Panc1 (cell line): ENCODE measurements around the gene ZNF157. TPM values are rescaled to one million over a fixed set of nuclear protein-coding genes. Genes with fewer than 3 reads are reported as not detected.

Experiments
- ATAC-seq: fragments of 200-7000 bp; cut with Tn5 transposase; 2 replicates; pipeline ENCODE4 v1.9.1; 2020; ENCODE audit warnings: mild to moderate bottlenecking, moderate library complexity
- BruUV-seq: library from RNA; stranded (reverse); fragments of 400-500 nt; replicated peaks from 2 replicates; lab custom pipeline; 2021; lab: Mats Ljungman, UMichigan
- CTCF ChIA-PET: fragments of 300-600 bp; sonication (Branson Sonifier 250); formaldehyde crosslinking; loops from one replicate; lab custom pipeline; 2022; ENCODE audit warnings: antibody characterized with exemption; lab: Charles Lee
- POLR2A ChIA-PET: fragments of 300-600 bp; sonication (Branson Sonifier 250); formaldehyde crosslinking; loops from one replicate; lab custom pipeline; 2022; ENCODE audit warnings: antibody characterized with exemption; lab: Charles Lee
- DNase-seq: peaks from one replicate; pipeline ENCODE4 v3.0.0-alpha.2; 2010; ENCODE audit warnings: low read depth, low spot score
- H3K27ac ChIP-seq: 2 replicates; pipeline ENCODE4 v1.5.1; 2011; ENCODE audit warnings: mild to moderate bottlenecking, low read length, inconsistent platforms
- H3K27me3 ChIP-seq: fragments of 200-500 bp; sonication (Bioruptor generic); 2 replicates; pipeline ENCODE4 v1.6.0; 2014; ENCODE audit warnings: low read length, inconsistent platforms; ENCODE audit not compliant: control insufficient read depth, insufficient read depth
- H3K36me3 ChIP-seq: fragments of 200-500 bp; sonication (Bioruptor generic); 2 replicates; pipeline ENCODE4 v1.5.1; 2014; ENCODE audit warnings: inconsistent platforms, mild to moderate bottlenecking, low read length, moderate library complexity; ENCODE audit not compliant: control insufficient read depth, insufficient read depth
- H3K4me1 ChIP-seq: 2 replicates; pipeline ENCODE4 v1.5.1; 2011; ENCODE audit warnings: inconsistent platforms, mild to moderate bottlenecking, low read length, moderate library complexity; ENCODE audit not compliant: control insufficient read depth, insufficient read depth
- H3K4me3 ChIP-seq, 2 experiments: 2 replicates each; pipeline ENCODE4 v1.5.1; 2011 to 2012; ENCODE audit warnings: low read depth in 2 of 2, low read length in 2 of 2, mild to moderate bottlenecking in 2 of 2, inconsistent platforms in 1 of 2, moderate library complexity in 1 of 2
- H3K9me3 ChIP-seq: fragments of 200-500 bp; sonication (Bioruptor generic); 2 replicates; pipeline ENCODE4 v1.5.1; 2014; ENCODE audit warnings: low read depth, mild to moderate bottlenecking, inconsistent platforms, low read length, moderate library complexity; ENCODE audit not compliant: control insufficient read depth, insufficient read depth
- POLR2AphosphoS5 ChIP-seq: IDR thresholded peaks from 2 replicates; pipeline ENCODE4 v1.6.1; 2012; ENCODE audit warnings: mild to moderate bottlenecking, low read depth, low read length, moderate library complexity
- SIN3A ChIP-seq: IDR thresholded peaks from 2 replicates; pipeline ENCODE4 v1.6.1; 2012; ENCODE audit warnings: low read depth, mild to moderate bottlenecking, low read length, moderate library complexity, borderline replicate concordance; ENCODE audit not compliant: insufficient read depth
- TCF7L2 ChIP-seq: IDR thresholded peaks from 2 replicates; pipeline ENCODE4 v1.6.1; 2011; ENCODE audit warnings: mild to moderate bottlenecking, low read depth, low read length, inconsistent platforms
- in situ Hi-C: cut with HindIII; loops from 2 replicates; pipeline ENCODE4 v1.10.0; 2016; ENCODE audit warnings: low sequenced_read_pairs, low pct_unique_long_range_greater_than_20kb
- intact Hi-C: fragments of 100-400 bp; cut with micrococcal nuclease; formaldehyde crosslinking; loops from one replicate; pipeline ENCODE4 v1.10.0; 2022; ENCODE audit not compliant: unreplicated experiment
- total RNA-seq: library from RNA; stranded (reverse); gene quantifications from one replicate; pipeline ENCODE4 v1.2.1, GENCODE V29; 2021; ENCODE audit not compliant: unreplicated experiment
- TF ChIP-seq, protein P1 (sequence below), 2 experiments: IDR thresholded peaks; 2 replicates each; pipeline ENCODE4 v1.6.1; 2011 to 2012; ENCODE audit warnings: low read depth in 2 of 2, control low read depth in 1 of 2, low read length in 1 of 2, mild to moderate bottlenecking in 1 of 2, moderate library complexity in 1 of 2; ENCODE audit not compliant: insufficient read depth in 1 of 2
- TF ChIP-seq, protein P2 (sequence below): fragments of 450-650 bp; IDR thresholded peaks from 2 replicates; pipeline ENCODE4 v1.5.1; 2017; ENCODE audit warnings: mild to moderate bottlenecking

The ZNF157 gene
- total RNA-seq, 1 experiment from 2014 or later: not detected

DNA sequence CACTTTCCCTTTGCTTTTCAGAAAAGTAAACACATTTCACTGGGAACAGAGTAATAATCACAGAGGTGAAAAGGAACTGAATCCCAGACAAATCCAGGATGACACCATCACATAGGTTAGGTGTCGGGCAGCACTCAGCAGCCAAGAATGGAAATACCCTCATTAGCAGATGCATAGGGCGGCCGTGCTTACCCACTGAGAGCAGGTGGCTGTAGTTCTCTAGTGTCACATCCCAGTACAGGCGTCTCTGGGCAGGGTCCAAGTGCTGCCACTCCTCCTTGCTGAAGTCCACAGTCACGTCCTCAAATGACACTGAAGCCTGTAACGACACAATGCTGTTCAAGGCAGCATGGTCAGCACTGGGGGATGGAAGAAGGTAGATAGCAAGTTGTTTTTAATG lies 85.7 kb downstream of the ZNF157 start:
- no peak overlapping the region for H3K27ac ChIP-seq
- DNase-seq (no peak), ATAC-seq (no peak)
- no peaks in the 10 kb centered on the region for H3K27me3 ChIP-seq
- H3K36me3 ChIP-seq: no peaks in the 10 kb centered on the region
- H3K4me3 ChIP-seq: no peak overlapping the region
- no peaks in the 10 kb centered on the region for H3K4me1 ChIP-seq
- in situ Hi-C loops (no loop called here), intact Hi-C loops (no loop called here)
- TF ChIP-seq, protein P1, sequence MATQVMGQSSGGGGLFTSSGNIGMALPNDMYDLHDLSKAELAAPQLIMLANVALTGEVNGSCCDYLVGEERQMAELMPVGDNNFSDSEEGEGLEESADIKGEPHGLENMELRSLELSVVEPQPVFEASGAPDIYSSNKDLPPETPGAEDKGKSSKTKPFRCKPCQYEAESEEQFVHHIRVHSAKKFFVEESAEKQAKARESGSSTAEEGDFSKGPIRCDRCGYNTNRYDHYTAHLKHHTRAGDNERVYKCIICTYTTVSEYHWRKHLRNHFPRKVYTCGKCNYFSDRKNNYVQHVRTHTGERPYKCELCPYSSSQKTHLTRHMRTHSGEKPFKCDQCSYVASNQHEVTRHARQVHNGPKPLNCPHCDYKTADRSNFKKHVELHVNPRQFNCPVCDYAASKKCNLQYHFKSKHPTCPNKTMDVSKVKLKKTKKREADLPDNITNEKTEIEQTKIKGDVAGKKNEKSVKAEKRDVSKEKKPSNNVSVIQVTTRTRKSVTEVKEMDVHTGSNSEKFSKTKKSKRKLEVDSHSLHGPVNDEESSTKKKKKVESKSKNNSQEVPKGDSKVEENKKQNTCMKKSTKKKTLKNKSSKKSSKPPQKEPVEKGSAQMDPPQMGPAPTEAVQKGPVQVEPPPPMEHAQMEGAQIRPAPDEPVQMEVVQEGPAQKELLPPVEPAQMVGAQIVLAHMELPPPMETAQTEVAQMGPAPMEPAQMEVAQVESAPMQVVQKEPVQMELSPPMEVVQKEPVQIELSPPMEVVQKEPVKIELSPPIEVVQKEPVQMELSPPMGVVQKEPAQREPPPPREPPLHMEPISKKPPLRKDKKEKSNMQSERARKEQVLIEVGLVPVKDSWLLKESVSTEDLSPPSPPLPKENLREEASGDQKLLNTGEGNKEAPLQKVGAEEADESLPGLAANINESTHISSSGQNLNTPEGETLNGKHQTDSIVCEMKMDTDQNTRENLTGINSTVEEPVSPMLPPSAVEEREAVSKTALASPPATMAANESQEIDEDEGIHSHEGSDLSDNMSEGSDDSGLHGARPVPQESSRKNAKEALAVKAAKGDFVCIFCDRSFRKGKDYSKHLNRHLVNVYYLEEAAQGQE (IDR thresholded peaks at IDR 0.05; ENCODE audit: insufficient read depth in 1 of 2, low read depth in 2 of 2, low read length in 1 of 2): no peak
- no peak for TF ChIP-seq POLR2AphosphoS5
- TF ChIP-seq, protein P2, sequence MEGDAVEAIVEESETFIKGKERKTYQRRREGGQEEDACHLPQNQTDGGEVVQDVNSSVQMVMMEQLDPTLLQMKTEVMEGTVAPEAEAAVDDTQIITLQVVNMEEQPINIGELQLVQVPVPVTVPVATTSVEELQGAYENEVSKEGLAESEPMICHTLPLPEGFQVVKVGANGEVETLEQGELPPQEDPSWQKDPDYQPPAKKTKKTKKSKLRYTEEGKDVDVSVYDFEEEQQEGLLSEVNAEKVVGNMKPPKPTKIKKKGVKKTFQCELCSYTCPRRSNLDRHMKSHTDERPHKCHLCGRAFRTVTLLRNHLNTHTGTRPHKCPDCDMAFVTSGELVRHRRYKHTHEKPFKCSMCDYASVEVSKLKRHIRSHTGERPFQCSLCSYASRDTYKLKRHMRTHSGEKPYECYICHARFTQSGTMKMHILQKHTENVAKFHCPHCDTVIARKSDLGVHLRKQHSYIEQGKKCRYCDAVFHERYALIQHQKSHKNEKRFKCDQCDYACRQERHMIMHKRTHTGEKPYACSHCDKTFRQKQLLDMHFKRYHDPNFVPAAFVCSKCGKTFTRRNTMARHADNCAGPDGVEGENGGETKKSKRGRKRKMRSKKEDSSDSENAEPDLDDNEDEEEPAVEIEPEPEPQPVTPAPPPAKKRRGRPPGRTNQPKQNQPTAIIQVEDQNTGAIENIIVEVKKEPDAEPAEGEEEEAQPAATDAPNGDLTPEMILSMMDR: no peak
- TF ChIP-seq TCF7L2: no peak
- no peak for TF ChIP-seq SIN3A
- ChIA-PET POLR2A (no interaction called here), CTCF (no interaction called here)
- H3K9me3 ChIP-seq: peaks cover 7% of the 10 kb centered on the region; the same call in 1 of the 2 replicates
- no TSS peak for BruUV-seq

DNA sequence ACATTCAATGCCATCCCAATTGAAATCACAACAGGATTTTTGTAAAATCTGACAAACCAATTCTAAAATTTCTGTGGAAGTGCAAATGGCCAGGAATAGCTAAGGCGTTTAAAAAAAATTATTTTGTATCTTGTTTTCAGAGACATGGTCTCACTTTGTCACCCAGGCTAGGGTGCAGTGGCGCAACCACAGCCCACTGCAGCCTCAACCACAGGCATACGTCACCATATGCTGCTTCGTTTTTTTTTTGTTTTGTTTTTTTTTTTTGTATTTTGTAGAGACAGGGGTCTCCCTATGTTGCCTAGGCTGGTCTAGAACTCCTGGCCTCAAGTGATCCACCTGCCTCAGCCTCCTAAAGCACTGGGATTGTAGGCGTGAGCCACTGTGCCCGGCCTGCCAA lies 88.2 kb downstream of the ZNF157 start:
- ATAC-seq (no peak), DNase-seq (no peak)
- H3K4me3 ChIP-seq: no peak overlapping the region
- CTCF ChIA-PET: no interaction called here
- POLR2A ChIA-PET: no interaction called here
- no TSS peak for BruUV-seq
- H3K36me3 ChIP-seq: no peaks in the 10 kb centered on the region
- intact Hi-C loops: no loop called here
- TF ChIP-seq, protein P1 (IDR thresholded peaks at IDR 0.05; ENCODE audit: insufficient read depth in 1 of 2, low read depth in 2 of 2, low read length in 1 of 2): no peak
- no peak for TF ChIP-seq SIN3A
- TF ChIP-seq, protein P2: no peak
- no peak for TF ChIP-seq TCF7L2
- no peak for TF ChIP-seq POLR2AphosphoS5
- H3K27ac ChIP-seq: no peak overlapping the region
- in situ Hi-C loops: no loop called here
- H3K9me3 ChIP-seq: no peaks in the 10 kb centered on the region
- H3K4me1 ChIP-seq: no peaks in the 10 kb centered on the region
- H3K27me3 ChIP-seq: no peaks in the 10 kb centered on the region
